GM21723 (cell line): ENCODE results near the gene CATSPERZ.

Experiments used
- ATAC-seq: cut with Tn5 transposase; IDR thresholded peaks from one replicate; pipeline ENCODE4 v1.9.1; 2021; ENCODE audit warnings: mild to moderate bottlenecking, moderate library complexity; ENCODE audit not compliant: unreplicated experiment

CATSPERZ gene

GRCh38 chr11:64299847-64300648 is at the start of gene CATSPERZ:
CATSPERZ (plus strand) TSS chr11:64300358; CDS start chr11:64300411, 53 bp downstream.
- no peak for ATAC-seq

GRCh38 chr11:64250415-64251015 is 49.6 kb upstream of the CATSPERZ start:
- no peak for ATAC-seq

GRCh38 chr11:64251016-64251752 is 49.0 kb upstream of the CATSPERZ start, which contains the start of gene PLCB3:
PLCB3 (plus strand) TSS chr11:64251530; CDS start chr11:64251650, 120 bp downstream.
- ATAC-seq: no peak

GRCh38 chr11:64251753-64252002 is 48.5 kb upstream of the CATSPERZ start:
- ATAC-seq: no peak

GRCh38 chr11:64252003-64252872 is 47.9 kb upstream of the CATSPERZ start:
- no peak for ATAC-seq

- no peak for ATAC-seq
These were observed 47.1 kb upstream of the CATSPERZ start for GRCh38 chr11:64253043-64253442.

- no peak for ATAC-seq
These were observed 46.7 kb upstream of the CATSPERZ start for GRCh38 chr11:64253481-64253880.

- ATAC-seq: no peak
These were observed 45.8 kb upstream of the CATSPERZ start for GRCh38 chr11:64254326-64254725.

- ATAC-seq: no peak
These were observed 44.7 kb upstream of the CATSPERZ start for GRCh38 chr11:64255135-64256128.

GRCh38 chr11:64256300-64256699 is 43.9 kb upstream of the CATSPERZ start:
- ATAC-seq: no peak

- no peak for ATAC-seq
These were observed 41.8 kb upstream of the CATSPERZ start for GRCh38 chr11:64258356-64258755.

- no peak for ATAC-seq
These were observed 41.1 kb upstream of the CATSPERZ start for GRCh38 chr11:64258946-64259532.

- no peak for ATAC-seq
These were observed 40.6 kb upstream of the CATSPERZ start for GRCh38 chr11:64259533-64260067.

- ATAC-seq: no peak
These were observed 39.9 kb upstream of the CATSPERZ start for GRCh38 chr11:64260147-64260708.

- ATAC-seq: no peak
These were observed 38.5 kb upstream of the CATSPERZ start for GRCh38 chr11:64261556-64262080.

GRCh38 chr11:64262271-64263002 is 37.7 kb upstream of the CATSPERZ start:
- no peak for ATAC-seq

GRCh38 chr11:64263021-64263946 is 36.9 kb upstream of the CATSPERZ start:
- ATAC-seq: no peak
